Inflammatory macrophage treated with lipopolysaccharide for 4 hours (primary cell): ENCODE measurements around the gene NSUN7.
"Not testable (repeated sequence)": the region's sequence is repeated elsewhere in the genome, so short reads cannot be mapped to it uniquely, and the experiment has no call there.

Experiments
- DNase-seq: peaks from one replicate; pipeline ENCODE4 v3.0.0-alpha.2; 2020

NSUN7 gene

GRCh38 chr4:40749717-40750460 lies at the start of gene NSUN7:
TSS of gene NSUN7 (plus strand) at chr4:40749955. CDS start at chr4:40750694, 739 bp downstream.
- no peak for DNase-seq

- DNase-seq: no peak
Observed at GRCh38 chr4:40702137-40702799, 47.5 kb upstream of the NSUN7 start.

DNA sequence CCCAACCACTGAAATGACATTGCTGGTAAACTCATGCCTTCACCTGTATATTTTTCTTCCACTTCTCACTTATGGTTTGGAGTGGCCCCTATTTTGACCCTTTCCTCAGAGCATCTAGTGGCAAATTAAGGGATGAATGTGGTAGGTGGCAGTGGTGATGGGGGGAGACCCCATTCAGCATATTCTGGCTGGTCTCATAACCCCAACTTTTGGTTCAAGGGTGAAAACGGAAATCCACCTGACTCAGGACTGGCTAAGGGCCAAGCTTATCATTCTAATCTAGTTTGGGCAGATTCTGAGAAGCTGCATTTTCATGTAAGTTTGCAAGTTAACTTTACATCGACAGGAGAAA lies 47.0 kb upstream of the NSUN7 start:
- DNase-seq: no peak

GRCh38 chr4:40704073-40704472 lies 45.7 kb upstream of the NSUN7 start:
- DNase-seq: no peak

DNA sequence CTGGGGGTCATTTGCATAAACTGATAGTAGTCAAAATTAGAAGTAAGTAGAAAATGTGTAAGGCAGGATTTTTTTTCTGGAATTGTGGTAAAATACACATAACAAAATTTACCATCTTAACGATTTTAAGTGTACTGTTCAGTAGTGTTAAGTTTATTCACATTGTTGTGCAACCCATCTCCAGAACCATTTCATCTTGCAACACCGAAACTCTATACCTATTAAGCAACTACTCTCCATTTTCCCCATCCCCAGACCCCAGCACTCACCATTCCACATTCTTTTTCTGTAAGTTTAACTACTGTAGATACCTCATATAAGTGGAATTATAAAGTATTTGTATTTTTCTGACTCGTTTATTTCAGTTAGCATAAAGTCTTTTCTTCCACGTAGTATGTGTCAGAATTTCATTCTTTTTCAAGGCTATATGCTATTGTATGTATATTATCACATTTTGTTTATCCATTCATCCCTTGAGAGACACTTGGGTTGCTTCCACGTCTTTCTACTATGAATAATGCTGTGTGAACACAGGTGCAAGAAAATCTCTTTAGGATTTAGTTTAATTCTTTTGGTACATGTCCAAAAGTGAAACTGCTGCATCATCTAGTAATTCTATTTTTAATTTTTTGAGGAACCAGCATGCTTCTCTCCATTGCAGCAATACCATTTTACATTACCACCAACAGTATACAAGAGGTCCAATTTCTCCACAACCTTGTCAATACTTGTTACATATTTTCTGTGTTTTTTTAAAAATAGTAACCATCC lies 39.1 kb upstream of the NSUN7 start:
- peak; percentile 87 for DNase-seq

- DNase-seq: not testable (repeated sequence)
Observed at GRCh38 chr4:40713001-40713400, 36.8 kb upstream of the NSUN7 start.

GRCh38 chr4:40713798-40714197 lies 36.0 kb upstream of the NSUN7 start:
- DNase-seq: no peak

DNA sequence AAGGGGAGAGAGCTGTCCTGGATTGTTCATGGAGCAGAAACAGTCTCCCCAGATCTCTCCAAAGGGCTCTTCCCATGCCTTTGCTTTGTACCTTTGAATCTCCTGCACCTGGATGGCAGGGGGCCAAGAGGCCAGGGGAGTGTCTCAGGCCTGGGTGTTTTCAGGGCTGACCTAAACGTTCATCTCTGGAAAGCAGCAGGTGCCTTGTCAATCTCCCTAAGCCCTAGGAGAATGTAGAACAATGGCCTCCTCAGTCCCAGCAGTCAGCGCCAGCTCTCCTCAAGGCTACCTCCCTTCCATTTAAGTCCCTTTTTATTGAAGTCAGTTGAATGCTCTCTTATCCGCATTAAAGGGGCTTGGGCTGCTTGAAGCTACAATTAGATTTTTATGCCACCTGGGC lies 31.2 kb upstream of the NSUN7 start:
- DNase-seq: no peak

GRCh38 chr4:40719008-40719623 lies 30.6 kb upstream of the NSUN7 start:
- DNase-seq: peak; percentile 74

GRCh38 chr4:40720351-40720750 lies 29.4 kb upstream of the NSUN7 start:
- DNase-seq: no peak

- peak; percentile 86 for DNase-seq
Observed at GRCh38 chr4:40720916-40721315, 28.8 kb upstream of the NSUN7 start.

DNA sequence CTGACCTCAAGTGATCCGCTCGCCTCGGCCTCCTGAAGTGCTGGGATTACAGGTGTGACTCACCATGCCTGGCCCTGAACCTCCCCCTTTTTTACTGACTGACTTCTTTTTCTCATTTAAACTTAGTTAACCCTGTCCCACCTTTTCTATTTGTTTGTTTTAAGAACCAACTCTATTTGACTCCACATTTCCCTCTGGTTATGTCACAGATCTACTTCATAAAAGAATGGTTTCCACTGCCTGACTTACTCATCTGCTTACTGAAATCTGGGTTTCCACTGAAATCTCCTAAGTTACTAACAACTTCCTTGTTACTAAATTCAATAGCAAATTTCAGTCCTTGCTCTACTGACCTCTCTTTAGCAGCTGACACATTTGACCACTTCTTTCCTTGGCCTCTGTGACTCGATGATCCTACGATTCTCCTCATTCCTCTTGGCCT lies 28.0 kb upstream of the NSUN7 start:
- peak; percentile 98 for DNase-seq

- DNase-seq: peak; percentile 96
Observed at GRCh38 chr4:40722576-40723161, 27.1 kb upstream of the NSUN7 start.

- DNase-seq: peak; percentile 70
Observed at GRCh38 chr4:40723728-40724127, 26.0 kb upstream of the NSUN7 start.

- no peak for DNase-seq
Observed at GRCh38 chr4:40728333-40728732, 21.4 kb upstream of the NSUN7 start.

DNA sequence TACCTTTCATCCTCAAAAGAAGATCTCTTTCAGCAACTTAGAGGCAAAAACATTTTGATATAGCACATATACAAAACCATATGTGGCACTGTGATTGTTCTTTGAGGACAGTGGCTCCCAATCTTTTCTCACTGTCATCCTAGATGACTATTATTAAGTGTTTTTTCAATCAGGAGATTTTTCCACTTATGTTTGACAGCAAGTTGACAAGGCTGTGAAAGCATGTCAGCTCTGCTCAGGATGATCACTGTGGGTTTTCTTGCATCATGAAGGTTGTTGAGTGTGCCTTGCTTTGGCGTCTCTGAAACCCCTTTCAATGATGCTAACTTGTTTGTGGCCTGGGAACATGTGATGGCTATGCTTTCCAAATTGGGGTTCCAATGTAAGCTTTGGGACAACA lies 20.2 kb upstream of the NSUN7 start:
- DNase-seq: no peak

- peak; percentile 42 for DNase-seq
Observed at GRCh38 chr4:40730091-40730679, 19.6 kb upstream of the NSUN7 start.

DNA sequence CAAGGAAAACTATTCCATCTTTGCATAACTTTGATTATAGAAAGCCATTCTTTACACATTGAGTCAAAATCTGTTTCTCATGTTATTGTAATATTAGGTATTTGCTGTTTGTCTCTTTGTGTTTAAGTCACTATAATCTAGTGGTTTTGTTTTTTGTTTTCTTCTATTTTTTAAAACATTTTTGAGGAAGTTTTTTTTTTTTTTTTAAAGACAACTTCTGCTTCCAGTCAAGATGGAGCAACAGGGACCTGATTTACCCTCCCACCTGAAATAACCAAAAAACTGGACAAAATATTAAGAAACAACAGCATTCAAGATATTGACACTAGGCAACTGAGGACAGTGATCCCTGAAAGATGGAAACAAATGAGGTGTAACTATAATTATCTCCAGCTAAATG lies 18.4 kb upstream of the NSUN7 start:
- DNase-seq: peak; percentile 69

GRCh38 chr4:40731792-40732245 lies 17.9 kb upstream of the NSUN7 start:
- peak; percentile 89 for DNase-seq

DNA sequence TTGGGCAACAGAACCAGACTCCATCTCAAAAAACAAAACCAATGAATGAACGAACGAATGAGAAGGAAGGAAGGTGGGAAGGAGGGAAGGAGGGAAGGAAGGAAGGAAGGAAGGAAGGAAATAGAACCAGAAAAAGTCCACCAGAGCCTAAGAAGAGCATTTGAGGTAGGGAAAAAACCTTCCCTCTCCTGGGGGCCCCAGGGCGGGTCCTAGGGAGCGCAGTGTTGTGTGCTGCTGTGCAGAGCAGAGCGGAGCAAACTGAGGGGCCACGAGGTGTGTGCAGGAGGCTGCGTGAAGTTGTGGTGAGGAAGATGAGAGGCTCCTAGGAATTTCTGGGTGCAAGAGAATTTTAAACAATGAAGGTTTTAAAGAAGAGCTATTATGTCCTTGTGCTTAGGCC lies 16.0 kb upstream of the NSUN7 start:
- no peak for DNase-seq

DNA sequence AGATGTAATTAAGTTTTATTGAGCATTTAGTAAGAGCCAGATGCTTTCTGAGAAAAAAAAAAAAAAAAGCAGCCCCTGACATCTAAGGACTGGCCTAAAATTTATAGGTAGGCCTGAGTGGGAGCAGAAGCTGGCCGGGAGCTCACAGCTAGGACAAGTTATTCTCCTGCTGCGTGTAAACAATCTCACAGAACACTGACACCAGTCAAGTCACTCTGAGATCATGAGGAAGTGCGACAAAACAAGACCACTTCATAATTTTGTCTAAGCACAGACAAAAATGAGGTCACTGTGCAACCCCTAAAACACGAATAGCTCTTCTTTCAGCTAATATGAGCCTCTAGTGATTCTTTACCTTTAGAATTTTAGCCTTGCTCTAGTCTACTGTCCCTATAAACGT lies 15.3 kb upstream of the NSUN7 start:
- DNase-seq: peak; percentile 56

DNA sequence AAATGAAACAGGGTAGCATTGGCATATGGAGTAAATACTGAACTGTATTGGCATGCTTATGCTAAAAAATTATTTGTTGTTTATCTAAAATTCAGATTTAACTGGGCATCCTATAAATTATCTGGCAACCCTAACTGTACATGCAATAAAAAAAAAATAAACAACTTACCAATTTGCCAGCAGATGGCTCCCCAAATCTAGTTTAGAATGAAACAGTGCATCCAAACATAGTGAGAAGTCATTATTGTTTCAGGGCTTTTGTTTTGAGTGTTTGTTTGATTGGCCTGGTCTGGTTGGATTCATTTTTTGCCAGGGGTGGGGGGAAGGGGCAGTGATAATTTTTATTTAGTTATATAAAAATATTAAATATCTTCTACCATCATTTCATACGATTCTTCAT lies 12.8 kb upstream of the NSUN7 start:
- DNase-seq: peak; percentile 63
